ENCODE data around the gene DMWD.

- TF ChIP-seq CTCF (IDR thresholded peaks at IDR 0.05), result no peak
- TF ChIP-seq SIN3A (IDR thresholded peaks at IDR 0.05; ENCODE audit: borderline replicate concordance, insufficient read depth, low read depth, low read length), result no peak
- no peak for TF ChIP-seq REST (IDR thresholded peaks at IDR 0.05; ENCODE audit: insufficient read depth in 1 of 2, low read depth in 2 of 2, low read length in 1 of 2)
Observed at GRCh38 chr19:45821570-45821969, 28.9 kb upstream of the DMWD start.
